HG02678 (cell line): Measurements from ENCODE around the gene AASS.
"Not testable (repeated sequence)": the region's sequence is repeated elsewhere in the genome, so short reads cannot be mapped to it uniquely, and the experiment has no call there.

Experiments
- ATAC-seq: cut with Tn5 transposase; IDR thresholded peaks from one replicate; pipeline ENCODE4 v1.9.1; 2021; ENCODE audit warnings: mild to moderate bottlenecking, moderate library complexity; ENCODE audit not compliant: unreplicated experiment

AASS gene

GRCh38 chr7:122143751-122144711 lies at the start of gene AASS:
TSS of gene AASS (minus strand) at chr7:122144249. CDS start at chr7:122133726, 10,523 bp downstream.
- ATAC-seq, result peak; percentile 100

GRCh38 chr7:122188785-122189184 lies 44.7 kb upstream of the AASS start:
- no peak for ATAC-seq

GRCh38 chr7:122183106-122183505 lies 39.1 kb upstream of the AASS start:
- ATAC-seq, result no peak

- no peak for ATAC-seq
Measured at GRCh38 chr7:122182081-122182480, 38.0 kb upstream of the AASS start.

GRCh38 chr7:122172144-122172543 lies 28.1 kb upstream of the AASS start:
- not testable (repeated sequence) for ATAC-seq

GRCh38 chr7:122166740-122167139 lies 22.7 kb upstream of the AASS start:
- ATAC-seq, result no peak

- ATAC-seq, result no peak
Measured at GRCh38 chr7:122166275-122166674, 22.2 kb upstream of the AASS start.

GRCh38 chr7:122161628-122162027 lies 17.6 kb upstream of the AASS start:
- ATAC-seq, result no peak

- no peak for ATAC-seq
Measured at GRCh38 chr7:122155566-122155965, 11.5 kb upstream of the AASS start.

GRCh38 chr7:122148878-122149277 lies 4.8 kb upstream of the AASS start:
- no peak for ATAC-seq

- ATAC-seq, result no peak
Measured at GRCh38 chr7:122148081-122148480, 4.0 kb upstream of the AASS start.

- ATAC-seq, result no peak
Measured at GRCh38 chr7:122145937-122146645, 2.0 kb upstream of the AASS start.

- ATAC-seq, result no peak
Measured at GRCh38 chr7:122143376-122143750, 686 bp downstream of the AASS start.

- ATAC-seq, result no peak
Measured at GRCh38 chr7:122140918-122141317, 3.1 kb downstream of the AASS start.

GRCh38 chr7:122137251-122138077 lies 6.6 kb downstream of the AASS start:
- no peak for ATAC-seq

- no peak for ATAC-seq
Measured at GRCh38 chr7:122136639-122137245, 7.3 kb downstream of the AASS start.

GRCh38 chr7:122136078-122136477 lies 8.0 kb downstream of the AASS start:
- ATAC-seq, result no peak

- ATAC-seq, result no peak
Measured at GRCh38 chr7:122135275-122135674, 8.8 kb downstream of the AASS start.

- not testable (repeated sequence) for ATAC-seq
Measured at GRCh38 chr7:122134793-122135192, 9.3 kb downstream of the AASS start.

- no peak for ATAC-seq
Measured at GRCh38 chr7:122133477-122133876, 10.6 kb downstream of the AASS start.

- no peak for ATAC-seq
Measured at GRCh38 chr7:122132341-122132740, 11.7 kb downstream of the AASS start.
